K562 (cell line): ENCODE results near the gene SLC7A4. TPM values are rescaled to one million over a fixed set of nuclear protein-coding genes. Genes with fewer than 3 reads are reported as not detected.

Experiments used
- ATAC-seq: fragments of 200-7000 bp; cut with Tn5 transposase; 3 replicates; pipeline ENCODE4 v1.9.1; 2020; ENCODE audit warnings: moderate library complexity
- BruUV-seq: library from RNA; stranded (reverse); fragments of 400-500 nt; replicated peaks from 2 replicates; lab custom pipeline; 2021; lab: Mats Ljungman, UMichigan
- CTCF ChIA-PET: fragments of 300-600 bp; formaldehyde crosslinking; extraction: SDS; loops from one replicate; lab custom pipeline; 2021; ENCODE audit warnings: low intra/inter-chr PET ratio; lab: Yijun Ruan, JAX
- POLR2A ChIA-PET: fragments of 300-600, 350-650 bp; sonication (Branson Sonifier 250); formaldehyde crosslinking; extraction: SDS; loops from one replicate; lab custom pipeline; 2021; ENCODE audit warnings: antibody characterized with exemption, inconsistent platforms; lab: Yijun Ruan, JAX
- DNase-seq, 4 experiments: peaks; one replicate each; pipeline versions ENCODE4 v3.0.0 to v3.0.0-alpha.2; 2011 to 2018; ENCODE audit warnings: low spot score in 3 of 4, mixed read lengths in 3 of 4; ENCODE audit errors: extremely low read depth in 1 of 4
- FAIRE-seq: peaks from 2 replicates; lab custom pipeline; 2011; peaks lifted over from hg19 to GRCh38; lab: Jason Lieb, UNC
- H2AFZ ChIP-seq: 2 replicates; pipeline ENCODE4 v1.6.0; 2011; ENCODE audit warnings: low read depth, low read length, control low read depth, inconsistent platforms
- H3K27ac ChIP-seq: fragments of 200-600 bp; 3 replicates; pipeline ENCODE4 v1.8.0; 2011; ENCODE audit warnings: low read depth, mild to moderate bottlenecking, control low read depth, inconsistent platforms, low read length, moderate library complexity, mixed read lengths; ENCODE audit errors: extremely low read depth
- H3K27me3 ChIP-seq, 2 experiments: fragments of 300-600 bp in 1 of 2; 2 replicates in 1 of 2; 3 replicates in 1 of 2; pipeline versions ENCODE4 v1.6.0 to v1.8.0; 2011; ENCODE audit warnings: inconsistent platforms in 2 of 2, low read length in 2 of 2, mild to moderate bottlenecking in 1 of 2, mixed read lengths in 1 of 2, moderate library complexity in 1 of 2; ENCODE audit not compliant: control insufficient read depth in 2 of 2, insufficient read depth in 2 of 2
- H3K36me3 ChIP-seq: fragments of 300-600 bp; 3 replicates; pipeline ENCODE4 v1.8.0; 2011; ENCODE audit warnings: mild to moderate bottlenecking, low read length, inconsistent platforms; ENCODE audit not compliant: control insufficient read depth, insufficient read depth
- H3K4me1 ChIP-seq, 2 experiments: fragments of 200-600 bp in 1 of 2; replicated peaks in 1 of 2; 2 replicates in 1 of 2; 3 replicates in 1 of 2; pipeline versions ENCODE4 v1.5.1 to v1.8.0; 2011; ENCODE audit warnings: inconsistent platforms in 2 of 2, low read length in 2 of 2, mild to moderate bottlenecking in 1 of 2, mixed read lengths in 1 of 2, moderate library complexity in 1 of 2; ENCODE audit not compliant: control insufficient read depth in 2 of 2, insufficient read depth in 2 of 2
- H3K4me2 ChIP-seq: 2 replicates; pipeline ENCODE4 v1.6.1; 2011; ENCODE audit warnings: low read length, control low read depth, inconsistent platforms, mixed read lengths; ENCODE audit not compliant: insufficient read depth
- H3K4me3 ChIP-seq: fragments of 200-600 bp; sonication (generic), shearing (Covaris generic); 2 replicates; pipeline ENCODE4 v1.5.1; 2016; ENCODE audit warnings: control low read depth, inconsistent platforms
- H3K79me2 ChIP-seq: fragments of 200-600 bp; 3 replicates; pipeline ENCODE4 v1.8.0; 2011; ENCODE audit warnings: low read length, inconsistent platforms; ENCODE audit not compliant: control insufficient read depth, insufficient read depth
- H3K9ac ChIP-seq, 2 experiments: 2 replicates each; pipeline versions ENCODE4 v1.6.0 to v1.6.1; 2011; ENCODE audit warnings: low read depth in 2 of 2, low read length in 2 of 2, control low read depth in 1 of 2, inconsistent platforms in 1 of 2, mild to moderate bottlenecking in 1 of 2, mixed read lengths in 1 of 2; ENCODE audit not compliant: insufficient read depth in 1 of 2
- H3K9me1 ChIP-seq: one replicate; pipeline ENCODE4 v1.6.0; 2011; ENCODE audit warnings: inconsistent platforms, mild to moderate bottlenecking, low read length, moderate library complexity; ENCODE audit not compliant: control insufficient read depth, insufficient read depth
- H3K9me3 ChIP-seq: replicated peaks from 2 replicates; pipeline ENCODE4 v1.5.1; 2011; ENCODE audit warnings: low read depth, low read length, inconsistent platforms; ENCODE audit not compliant: control insufficient read depth, insufficient read depth
- H4K20me1 ChIP-seq: replicated peaks from 2 replicates; pipeline ENCODE4 v1.6.1; 2011; ENCODE audit warnings: low read length, inconsistent platforms, mixed read lengths; ENCODE audit not compliant: control insufficient read depth, insufficient read depth
- BHLHE40 ChIP-seq: IDR thresholded peaks from 2 replicates; pipeline ENCODE4 v1.6.1; 2011; ENCODE audit warnings: low read length, improper control_type of control experiment
- IFI16 ChIP-seq: fragments of 250-450 bp; sonication (Bioruptor Pico); IDR thresholded peaks from 2 replicates; pipeline ENCODE4 v2.1.2; 2022; ENCODE audit warnings: mild to moderate bottlenecking, inconsistent platforms
- JUN ChIP-seq, 2 experiments: sonication (generic) in 1 of 2; formaldehyde crosslinking in 1 of 2; IDR thresholded peaks; 2 replicates each; pipeline versions ENCODE4 v1.6.1 to v1.8.0; 2012 to 2022; ENCODE audit warnings: borderline replicate concordance in 2 of 2, mild to moderate bottlenecking in 2 of 2, improper control_type of control experiment in 1 of 2, low read depth in 1 of 2, low read length in 1 of 2, missing genetic modification reagents in 1 of 2
- MYBL2 ChIP-seq, 2 experiments: fragments of 450-650 bp in 1 of 2; sonication (generic) in 1 of 2; formaldehyde crosslinking in 1 of 2; IDR thresholded peaks; 2 replicates each; pipeline versions ENCODE4 v1.6.1 to v1.8.1; 2017 to 2022; ENCODE audit warnings: borderline replicate concordance in 1 of 2, inconsistent platforms in 1 of 2, low read depth in 1 of 2, mild to moderate bottlenecking in 1 of 2, missing genetic modification reagents in 1 of 2, moderate library complexity in 1 of 2
- NR2F6 ChIP-seq: fragments of 450-650 bp; formaldehyde crosslinking; IDR thresholded peaks from 2 replicates; pipeline ENCODE4 v1.4.0; 2020; ENCODE audit warnings: mild to moderate bottlenecking
- PHF8 ChIP-seq: fragments of 200-600 bp; sonication (generic); IDR thresholded peaks from 2 replicates; pipeline ENCODE4 v1.6.1; 2012; ENCODE audit warnings: mixed run types, mild to moderate bottlenecking, inconsistent platforms, low read length, moderate library complexity, borderline replicate concordance
- SMAD3 ChIP-seq: fragments of 450-650 bp; formaldehyde crosslinking; conservative IDR thresholded peaks from 2 replicates; pipeline ENCODE4 v1.4.0; 2020; ENCODE audit warnings: mild to moderate bottlenecking
- SRF ChIP-seq, 2 experiments: fragments of 250-450, 450-650 bp in 1 of 2; sonication (Bioruptor Pico) in 1 of 2; sonication (generic) in 1 of 2; formaldehyde crosslinking; IDR thresholded peaks; 2 replicates each; pipeline versions ENCODE4 v1.5.0 to v1.5.1; 2020 to 2022; ENCODE audit warnings: mild to moderate bottlenecking in 1 of 2, missing genetic modification reagents in 1 of 2
- TGIF2 ChIP-seq: sonication (generic); formaldehyde crosslinking; IDR thresholded peaks from 2 replicates; pipeline ENCODE4 v1.8.1; 2022; ENCODE audit warnings: mild to moderate bottlenecking, missing genetic modification reagents, moderate library complexity
- ZNF444 ChIP-seq: fragments of 250-450 bp; sonication (Bioruptor Pico); IDR thresholded peaks from 2 replicates; pipeline ENCODE4 v1.4.0; 2020; ENCODE audit warnings: mild to moderate bottlenecking, moderate library complexity
- ZNF695 ChIP-seq: fragments of 450-650 bp; formaldehyde crosslinking; IDR thresholded peaks from 2 replicates; pipeline ENCODE4 v1.4.0; 2020; ENCODE audit warnings: mild to moderate bottlenecking, moderate library complexity
- WGBS: fragments of 100-300 bp; shearing (Covaris generic); methylation state at CpG from one replicate; pipeline ENCODE4 v1.1.6; 2016; ENCODE audit warnings: low coverage, mixed read lengths; ENCODE audit not compliant: insufficient coverage; ENCODE audit errors: missing lambda C conversion rate; 5-methylcytosine and 5-hydroxymethylcytosine counted together
- in situ Hi-C: fragments of 300-500 bp; cut with MboI; formaldehyde crosslinking; loops from 4 replicates; pipeline ENCODE4 v1.15.0; 2018; ENCODE audit warnings: inconsistent platforms, mixed read lengths
- intact Hi-C: fragments of 100-400 bp; cut with micrococcal nuclease; formaldehyde crosslinking; loops from 2 replicates; pipeline ENCODE4 v1.14.2; 2022
- polyA plus RNA-seq, 8 experiments: library from polyadenylated mRNA; depleted of rRNA in 4 of 8; stranded (reverse) in 5 of 8; unstranded in 3 of 8; fragments of >200 nt; fragmentation: Nextera tagmentation in 2 of 8; fragmentation: Illumina TruSeq in 1 of 8; extraction: Ambion mirVana in 2 of 8; extraction: Trizol in 1 of 8; gene quantifications; 2 replicates each; pipeline versions ENCODE4 v1.2.1 to v1.2.3, GENCODE V29; 2011 to 2014; ENCODE audit warnings: inconsistent platforms in 1 of 8, missing spikeins in 1 of 8
- total RNA-seq, 7 experiments: library from RNA; depleted of rRNA in 6 of 7; stranded (reverse); fragments of >200 nt in 6 of 7; fragmentation: Illumina TruSeq in 2 of 7; extraction: Trizol in 2 of 7; gene quantifications; 2 replicates each; pipeline versions ENCODE4 v1.2.1 to v1.2.3, GENCODE V29; 2011 to 2021; ENCODE audit warnings: low replicate concordance in 1 of 7
- TF ChIP-seq, protein P1 (sequence below): fragments of 450-650 bp; IDR thresholded peaks from 2 replicates; pipeline ENCODE4 v1.6.1; 2018; ENCODE audit not compliant: partially characterized antibody
- TF ChIP-seq, protein P2 (sequence below): fragments of 450-650 bp; formaldehyde crosslinking; IDR thresholded peaks from 2 replicates; pipeline ENCODE4 v1.4.0; 2020; ENCODE audit warnings: mild to moderate bottlenecking

SLC7A4 gene
- total and polyA plus RNA-seq, 9 of the 15 experiments (the other 6 are each of a cell fraction or from before 2014, with no cell fraction given), result not detected

DNA sequence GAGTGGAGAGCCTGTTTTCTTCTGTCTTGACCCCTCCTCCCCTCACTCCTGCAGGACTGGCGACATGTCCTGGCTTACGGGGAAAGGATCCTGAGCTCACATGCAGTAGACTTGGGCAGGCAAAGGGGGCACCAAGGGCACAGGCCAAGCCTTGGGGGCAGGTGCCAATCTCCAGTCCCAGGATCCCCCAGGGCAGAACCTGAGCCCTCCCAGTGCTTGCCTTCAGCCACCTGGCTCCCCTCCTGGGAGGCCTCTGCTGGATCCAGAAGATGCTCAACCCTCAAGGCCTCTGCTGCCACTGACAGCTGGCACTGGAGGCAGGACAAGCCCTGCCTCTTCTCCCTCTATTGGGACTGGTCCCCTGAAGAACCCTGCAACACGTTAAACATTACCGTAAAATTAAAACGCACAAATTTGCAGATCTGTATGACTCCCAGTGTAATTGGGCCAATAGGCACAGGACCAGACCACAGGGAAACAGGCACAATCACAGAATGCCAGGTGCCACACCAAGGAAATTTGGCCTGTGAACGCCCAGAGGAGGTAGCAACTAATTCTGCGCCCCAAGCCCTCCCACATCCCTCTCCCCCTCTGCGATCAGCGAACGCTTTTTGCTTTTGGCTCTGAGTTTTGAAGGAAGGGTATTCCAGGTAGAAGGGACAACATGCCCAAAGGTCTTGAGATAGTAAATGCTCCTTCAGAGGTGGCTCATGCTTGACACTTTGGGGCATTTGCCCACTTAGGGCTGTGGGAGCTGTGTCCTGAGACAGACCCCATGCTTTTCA, 51.2 kb downstream of the SLC7A4 start:
- H2AFZ ChIP-seq, result peak overlapping the region; percentile 99
- BruUV-seq, result no TSS peak
- H3K9me3 ChIP-seq, result peaks cover 11% of the 10 kb centered on the region
- TF ChIP-seq SMAD3, result 0 out of 2 replicates have a peak, but pooled peaks have one; percentile 43
- TF ChIP-seq SRF (CRISPR knock-in tag; IDR thresholded peaks at IDR 0.05), result 0 out of 4 replicates have a peak, but pooled peaks of 1 of the 2 experiments have one; percentile 27
- no peak for TF ChIP-seq ZNF695
- no peak for TF ChIP-seq TGIF2 (CRISPR knock-in tag)
- TF ChIP-seq ZNF444, result peak; percentile 89
- TF ChIP-seq, protein P1, sequence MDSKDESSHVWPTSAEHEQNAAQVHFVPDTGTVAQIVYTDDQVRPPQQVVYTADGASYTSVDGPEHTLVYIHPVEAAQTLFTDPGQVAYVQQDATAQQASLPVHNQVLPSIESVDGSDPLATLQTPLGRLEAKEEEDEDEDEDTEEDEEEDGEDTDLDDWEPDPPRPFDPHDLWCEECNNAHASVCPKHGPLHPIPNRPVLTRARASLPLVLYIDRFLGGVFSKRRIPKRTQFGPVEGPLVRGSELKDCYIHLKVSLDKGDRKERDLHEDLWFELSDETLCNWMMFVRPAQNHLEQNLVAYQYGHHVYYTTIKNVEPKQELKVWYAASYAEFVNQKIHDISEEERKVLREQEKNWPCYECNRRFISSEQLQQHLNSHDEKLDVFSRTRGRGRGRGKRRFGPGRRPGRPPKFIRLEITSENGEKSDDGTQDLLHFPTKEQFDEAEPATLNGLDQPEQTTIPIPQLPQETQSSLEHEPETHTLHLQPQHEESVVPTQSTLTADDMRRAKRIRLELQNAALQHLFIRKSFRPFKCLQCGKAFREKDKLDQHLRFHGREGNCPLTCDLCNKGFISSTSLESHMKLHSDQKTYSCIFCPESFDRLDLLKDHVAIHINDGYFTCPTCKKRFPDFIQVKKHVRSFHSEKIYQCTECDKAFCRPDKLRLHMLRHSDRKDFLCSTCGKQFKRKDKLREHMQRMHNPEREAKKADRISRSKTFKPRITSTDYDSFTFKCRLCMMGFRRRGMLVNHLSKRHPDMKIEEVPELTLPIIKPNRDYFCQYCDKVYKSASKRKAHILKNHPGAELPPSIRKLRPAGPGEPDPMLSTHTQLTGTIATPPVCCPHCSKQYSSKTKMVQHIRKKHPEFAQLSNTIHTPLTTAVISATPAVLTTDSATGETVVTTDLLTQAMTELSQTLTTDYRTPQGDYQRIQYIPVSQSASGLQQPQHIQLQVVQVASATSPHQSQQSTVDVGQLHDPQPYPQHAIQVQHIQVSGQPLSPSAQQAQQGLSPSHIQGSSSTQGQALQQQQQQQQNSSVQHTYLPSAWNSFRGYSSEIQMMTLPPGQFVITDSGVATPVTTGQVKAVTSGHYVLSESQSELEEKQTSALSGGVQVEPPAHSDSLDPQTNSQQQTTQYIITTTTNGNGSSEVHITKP, result no peak
- TF ChIP-seq MYBL2 (IDR thresholded peaks at IDR 0.05; ENCODE audit: low read depth), result no peak
- no peak for TF ChIP-seq MYBL2 (CRISPR knock-in tag; IDR thresholded peaks at IDR 0.05; ENCODE audit: borderline replicate concordance)
- TF ChIP-seq JUN (IDR thresholded peaks at IDR 0.05; ENCODE audit: borderline replicate concordance, low read depth, low read length), result no peak
- no peak for TF ChIP-seq JUN (CRISPR knock-in tag; IDR thresholded peaks at IDR 0.05; ENCODE audit: borderline replicate concordance)
- TF ChIP-seq, protein P2, sequence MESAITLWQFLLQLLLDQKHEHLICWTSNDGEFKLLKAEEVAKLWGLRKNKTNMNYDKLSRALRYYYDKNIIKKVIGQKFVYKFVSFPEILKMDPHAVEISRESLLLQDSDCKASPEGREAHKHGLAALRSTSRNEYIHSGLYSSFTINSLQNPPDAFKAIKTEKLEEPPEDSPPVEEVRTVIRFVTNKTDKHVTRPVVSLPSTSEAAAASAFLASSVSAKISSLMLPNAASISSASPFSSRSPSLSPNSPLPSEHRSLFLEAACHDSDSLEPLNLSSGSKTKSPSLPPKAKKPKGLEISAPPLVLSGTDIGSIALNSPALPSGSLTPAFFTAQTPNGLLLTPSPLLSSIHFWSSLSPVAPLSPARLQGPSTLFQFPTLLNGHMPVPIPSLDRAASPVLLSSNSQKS (CRISPR knock-in tag), result no peak
- TF ChIP-seq PHF8, result no peak
- peak; percentile 73; the same call in 1 of the 2 replicates for TF ChIP-seq IFI16
- TF ChIP-seq NR2F6 (CRISPR knock-in tag), result 0 out of 2 replicates have a peak, but pooled peaks have one; percentile 18
- 0 out of 2 replicates have a peak, but pooled peaks have one; percentile 31 for TF ChIP-seq BHLHE40

More for the DNA sequence above, 51.2 kb downstream of the SLC7A4 start:
- in situ Hi-C loops, result no loop called here
- Histone ChIP-seq H3K4me3 (peak overlapping the region; percentile 54), H3K27ac (peak overlapping the region; percentile 86), H3K27me3 (peaks cover 5 to 18% of the 10 kb centered on the region in 2 experiments; a peak in 4 of 5 replicates), H3K4me2 (peak overlapping the region; percentile 92), H3K36me3 (peaks cover 29% of the 10 kb centered on the region), H4K20me1 (no peaks in the 10 kb centered on the region), H3K9ac (peak overlapping the region; percentile 85 to 97), H3K4me1 (peaks cover 19 to 56% of the 10 kb centered on the region in 2 experiments), H3K79me2 (peaks cover 23% of the 10 kb centered on the region), H3K9me1 (peaks cover 13% of the 10 kb centered on the region)
- ATAC-seq, result no peak
- intact Hi-C loops, result loop anchor here (5.0 kb wide), 2 partner anchors 49 to 204 kb away; no protein-coding TSS in a partner anchor
- FAIRE-seq, result no peak
- 58% methylated on average over 10 of the region's 10 CpGs for WGBS
- CTCF ChIA-PET, result interaction anchor here (1.7 kb wide), 1 partner anchor 121 kb away, joined by 6 read pairs; no protein-coding TSS in a partner anchor
- POLR2A ChIA-PET, result interaction anchor here (0.6 to 64.4 kb wide), 16 partner anchors 11 to 910 kb away, joined by 3 to 1556 read pairs (median 4); partner anchors contain the start of genes AIFM3, CRKL and THAP7
- peak in 1 of 4 experiments; percentile 59 for DNase-seq
